Adrenal gland (tissue), 12 donors: ENCODE data around the gene PRELID3B. TPM values are rescaled to one million over a fixed set of nuclear protein-coding genes. Genes with fewer than 3 reads are reported as not detected.

Source experiments
- DNase-seq, 7 donors: peaks; one replicate each; pipeline ENCODE4 v3.0.0-alpha.2; 2019 to 2020
- H3K27ac ChIP-seq, 5 donors: fragments of 200-600 bp; sonication (generic) in 4 of 5; 1 replicate in 3 of 5; 2 replicates in 2 of 5; pipeline versions ENCODE4 v1.5.1 to v1.8.0; 2016 to 2020; ENCODE audit warnings: mild to moderate bottlenecking in 1 of 5
- H3K27me3 ChIP-seq: fragments of 200-600 bp; 2 replicates; pipeline ENCODE4 v1.8.0; 2021
- H3K36me3 ChIP-seq, 2 donors: fragments of 200-600 bp; replicated peaks in 1 of 2; 1 replicate in 1 of 2; 2 replicates in 1 of 2; pipeline versions ENCODE4 v1.5.1 to v1.8.0; 2018 to 2022
- H3K4me1 ChIP-seq, 2 donors: fragments of 200-600 bp; replicated peaks in 1 of 2; 1 replicate in 1 of 2; 2 replicates in 1 of 2; pipeline versions ENCODE4 v1.5.1 to v1.8.0; 2018 to 2021
- H3K4me3 ChIP-seq, 4 donors: fragments of 200-600 bp; sonication (generic) in 3 of 4; one replicate each; pipeline ENCODE4 v1.5.1; 2016 to 2018
- H3K9me3 ChIP-seq, 3 donors: fragments of 200-600 bp; sonication (generic) in 1 of 3; replicated peaks in 1 of 3; 1 replicate in 2 of 3; 2 replicates in 1 of 3; pipeline versions ENCODE4 v1.5.1 to v1.8.0; 2016 to 2021
- POLR2A ChIP-seq, 2 donors: fragments of 450-650 bp; IDR thresholded peaks; one replicate each; pipeline ENCODE4 v1.6.1; 2017; ENCODE audit warnings: antibody characterized with exemption in 2 of 2, mild to moderate bottlenecking in 2 of 2, moderate library complexity in 1 of 2
- WGBS, 4 donors: extraction: QIAGEN DNeasy Blood & Tissue Kit in 2 of 4; methylation state at CpG; one replicate each; pipeline versions ENCODE4 v1.1.5 to v1.1.7; 2013 to 2017; 5-methylcytosine and 5-hydroxymethylcytosine counted together
- intact Hi-C, 2 donors: fragments of 100-400 bp; cut with DNase I; formaldehyde crosslinking; loops; one replicate each; pipeline versions ENCODE4 v1.14.1 to v1.15.0; 2022 to 2023
- polyA plus RNA-seq, 3 donors: library from polyadenylated mRNA; stranded (reverse); fragments of 200-250 nt in 2 of 3; fragments of 350-450 nt in 1 of 3; fragmentation: Illumina TruSeq in 1 of 3; extraction: RNeasy Lipid Tissue Mini Kit (QIAGEN cat#74804) in 1 of 3; gene quantifications; one replicate each; pipeline ENCODE4 v1.2.3, GENCODE V29; 2013 to 2014
- total RNA-seq, 9 donors: library from RNA; depleted of rRNA in 4 of 9; stranded (reverse); fragments of >200 nt in 4 of 9; fragments of 120-200 nt in 1 of 9; fragmentation: NEBNext Ultra II Directional in 1 of 9; extraction: Animal tissue kit (Norgen Biotek cat#: 25700) in 1 of 9; gene quantifications; one replicate each; pipeline versions ENCODE4 v1.1.0 to v1.2.4, GENCODE V29; 2013 to 2023
- TF ChIP-seq, protein P1 (sequence below), 6 experiments: fragments of 450-650 bp in 4 of 6; fragments of 200-600 bp in 2 of 6; sonication (generic) in 1 of 6; IDR thresholded peaks; 1 replicate in 5 of 6; 2 replicates in 1 of 6; pipeline versions ENCODE4 v1.5.1 to v1.8.0; 2016 to 2021; ENCODE audit warnings: antibody characterized with exemption in 6 of 6, mild to moderate bottlenecking in 2 of 6, moderate library complexity in 1 of 6
- donor health status: healthy with polysubstance abuse.
- donor health status: Bipolar disorder and iron deficiency.
- donor health status: DM: yes; HTN: yes; CAD: no.
- donor health status: DM: no; HTN: no; CAD: no.
- donor health status: DM: no; HTN: no; CAD: no.
- donor health status: DM: yes; HTN: yes; CAD: no.

PRELID3B gene
- total and polyA plus RNA-seq, 12 donors = 13.3 to 119 (median 47.8) TPM

GRCh38 chr20:59084041-59084850 lies 41.7 kb upstream of the PRELID3B start:
- WGBS, 4 donors = 56 to 65% (median 61%) methylated on average over 9 of the region's 9 CpGs
- H3K4me1 ChIP-seq = no peaks in the 10 kb centered on the region
- no peak overlapping the region for H3K4me3 ChIP-seq
- no peak for DNase-seq
- H3K9me3 ChIP-seq = no peaks in the 10 kb centered on the region
- H3K27ac ChIP-seq = no peak overlapping the region
- no peaks in the 10 kb centered on the region for H3K36me3 ChIP-seq
- no peaks in the 10 kb centered on the region for H3K27me3 ChIP-seq
- TF ChIP-seq, protein P1, sequence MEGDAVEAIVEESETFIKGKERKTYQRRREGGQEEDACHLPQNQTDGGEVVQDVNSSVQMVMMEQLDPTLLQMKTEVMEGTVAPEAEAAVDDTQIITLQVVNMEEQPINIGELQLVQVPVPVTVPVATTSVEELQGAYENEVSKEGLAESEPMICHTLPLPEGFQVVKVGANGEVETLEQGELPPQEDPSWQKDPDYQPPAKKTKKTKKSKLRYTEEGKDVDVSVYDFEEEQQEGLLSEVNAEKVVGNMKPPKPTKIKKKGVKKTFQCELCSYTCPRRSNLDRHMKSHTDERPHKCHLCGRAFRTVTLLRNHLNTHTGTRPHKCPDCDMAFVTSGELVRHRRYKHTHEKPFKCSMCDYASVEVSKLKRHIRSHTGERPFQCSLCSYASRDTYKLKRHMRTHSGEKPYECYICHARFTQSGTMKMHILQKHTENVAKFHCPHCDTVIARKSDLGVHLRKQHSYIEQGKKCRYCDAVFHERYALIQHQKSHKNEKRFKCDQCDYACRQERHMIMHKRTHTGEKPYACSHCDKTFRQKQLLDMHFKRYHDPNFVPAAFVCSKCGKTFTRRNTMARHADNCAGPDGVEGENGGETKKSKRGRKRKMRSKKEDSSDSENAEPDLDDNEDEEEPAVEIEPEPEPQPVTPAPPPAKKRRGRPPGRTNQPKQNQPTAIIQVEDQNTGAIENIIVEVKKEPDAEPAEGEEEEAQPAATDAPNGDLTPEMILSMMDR (IDR thresholded peaks at IDR 0.05) = no peak
- TF ChIP-seq POLR2A (IDR thresholded peaks at IDR 0.05) = no peak
- intact Hi-C loops = loop anchor here in 1 of 2 donors (10.0 kb wide), 1 partner anchor 141 kb away; no protein-coding TSS in a partner anchor

GRCh38 chr20:59082981-59083380 lies 40.4 kb upstream of the PRELID3B start:
- Histone ChIP-seq H3K9me3 (no peaks in the 10 kb centered on the region), H3K27ac (no peak overlapping the region), H3K4me1 (no peaks in the 10 kb centered on the region), H3K36me3 (no peaks in the 10 kb centered on the region), H3K27me3 (no peaks in the 10 kb centered on the region), H3K4me3 (no peak overlapping the region)
- WGBS, 4 donors = 64 to 100% (median 87%) methylated on average over 1 of the region's 1 CpG
- intact Hi-C loops = loop anchor here in 1 of 2 donors (10.0 kb wide), 1 partner anchor 142 kb away; no protein-coding TSS in a partner anchor
- TF ChIP-seq, protein P1 (IDR thresholded peaks at IDR 0.05) = no peak
- no peak for TF ChIP-seq POLR2A (IDR thresholded peaks at IDR 0.05)
- DNase-seq = no peak

DNA sequence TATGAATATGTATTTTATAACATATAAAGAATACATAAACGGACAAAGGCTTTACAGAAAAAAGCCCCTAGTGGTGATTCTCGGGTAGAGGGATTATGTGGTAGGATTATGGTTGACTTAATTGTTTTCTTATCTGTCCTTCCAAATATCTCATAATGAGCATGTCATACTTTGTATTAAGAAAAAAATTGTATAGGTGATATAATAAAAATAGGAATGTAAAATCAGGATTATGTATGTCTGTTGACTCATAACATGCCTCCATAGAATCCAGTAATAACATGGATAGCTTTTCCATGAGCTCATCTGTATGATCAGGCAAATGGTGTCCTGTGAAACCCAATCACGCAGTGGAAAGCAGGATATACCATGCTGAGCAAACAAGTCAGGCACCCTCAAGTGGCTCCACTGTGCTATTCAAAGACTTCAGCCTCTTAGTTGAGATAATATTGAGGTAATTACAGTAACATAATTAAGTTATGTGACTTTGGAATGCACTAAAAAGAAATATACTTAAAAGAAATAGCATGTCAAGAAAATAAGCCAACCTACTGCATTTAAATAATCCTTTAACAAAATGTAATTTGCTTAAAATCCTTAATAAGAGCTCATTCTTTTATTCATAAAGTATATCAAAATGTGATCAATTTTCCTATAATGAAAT lies 39.6 kb upstream of the PRELID3B start:
- Histone ChIP-seq H3K27me3 (no peaks in the 10 kb centered on the region), H3K27ac (no peak overlapping the region), H3K9me3 (no peaks in the 10 kb centered on the region), H3K4me3 (no peak overlapping the region), H3K36me3 (no peaks in the 10 kb centered on the region), H3K4me1 (no peaks in the 10 kb centered on the region)
- WGBS, 4 donors = 30 to 48% (median 40%) methylated on average over 3 of the region's 3 CpGs
- TF ChIP-seq POLR2A (IDR thresholded peaks at IDR 0.05) = no peak
- TF ChIP-seq, protein P1 (IDR thresholded peaks at IDR 0.05) = peak in 2 of 6 experiments; percentile 27 to 53
- intact Hi-C loops = loop anchor here in 1 of 2 donors (10.0 kb wide), 1 partner anchor 143 kb away; no protein-coding TSS in a partner anchor
- no peak for DNase-seq

DNA sequence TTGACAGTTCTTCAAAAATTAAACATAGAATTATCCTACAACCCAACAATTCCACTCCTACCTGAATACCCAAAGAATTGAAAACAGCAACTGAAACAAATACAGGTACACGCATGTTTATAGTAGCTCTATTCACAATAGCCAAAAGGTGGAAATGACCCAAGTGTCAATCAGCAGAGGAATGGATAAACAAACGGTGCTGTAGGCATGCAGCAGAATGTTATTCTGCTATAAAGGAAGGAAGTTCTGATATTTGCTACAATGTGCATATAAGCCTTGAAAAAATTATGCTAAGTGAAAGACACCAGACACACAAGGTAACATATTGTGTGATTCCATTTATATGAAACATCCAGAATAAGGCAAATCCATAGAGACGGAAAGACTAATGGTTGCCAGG lies 38.5 kb upstream of the PRELID3B start:
- 60 to 63% (median 62%) methylated on average over 3 of the region's 3 CpGs for WGBS, 4 donors
- Histone ChIP-seq H3K36me3 (no peaks in the 10 kb centered on the region), H3K27ac (no peak overlapping the region), H3K4me1 (no peaks in the 10 kb centered on the region), H3K9me3 (no peaks in the 10 kb centered on the region), H3K27me3 (peaks cover 8% of the 10 kb centered on the region), H3K4me3 (no peak overlapping the region)
- no peak for DNase-seq
- no peak for TF ChIP-seq POLR2A (IDR thresholded peaks at IDR 0.05)
- TF ChIP-seq, protein P1 (IDR thresholded peaks at IDR 0.05) = no peak
- intact Hi-C loops = loop anchor here in 1 of 2 donors (10.0 kb wide), 1 partner anchor 144 kb away; no protein-coding TSS in a partner anchor
